Activated CD4-positive, CD25-positive, alpha-beta regulatory T cell treated with anti-CD3 and anti-CD28 coated beads, Interleukin-2, amount 50 U/mL, for 72 hours (primary cell): ENCODE measurements around the gene CFAP57.
"Not testable (repeated sequence)": the region's sequence is repeated elsewhere in the genome, so short reads cannot be mapped to it uniquely, and the experiment has no call there.

Experiments
- DNase-seq: peaks from one replicate; pipeline ENCODE4 v3.0.0; 2021

The CFAP57 gene

GRCh38 chr1:43174873-43175272 is 2.7 kb downstream of the CFAP57 start:
- no peak for DNase-seq

GRCh38 chr1:43177691-43178090 is 5.6 kb downstream of the CFAP57 start:
- no peak for DNase-seq

GRCh38 chr1:43184388-43184787 is 12.3 kb downstream of the CFAP57 start:
- DNase-seq = no peak

- DNase-seq = no peak
Measured at GRCh38 chr1:43184995-43185394, 12.9 kb downstream of the CFAP57 start.

GRCh38 chr1:43188106-43188505 is 16.0 kb downstream of the CFAP57 start:
- DNase-seq = no peak

- DNase-seq = no peak
Measured at GRCh38 chr1:43194509-43194908, 22.4 kb downstream of the CFAP57 start.

- no peak for DNase-seq
Measured at GRCh38 chr1:43197343-43198127, 25.4 kb downstream of the CFAP57 start.

GRCh38 chr1:43199093-43199726 is 27.1 kb downstream of the CFAP57 start:
- no peak for DNase-seq

- DNase-seq = no peak
Measured at GRCh38 chr1:43203859-43204258, 31.7 kb downstream of the CFAP57 start.

GRCh38 chr1:43204394-43204793 is 32.3 kb downstream of the CFAP57 start:
- no peak for DNase-seq

- DNase-seq = no peak
Measured at GRCh38 chr1:43205671-43206070, 33.5 kb downstream of the CFAP57 start.

- no peak for DNase-seq
Measured at GRCh38 chr1:43206600-43207228, 34.6 kb downstream of the CFAP57 start.

GRCh38 chr1:43207229-43207853 is 35.2 kb downstream of the CFAP57 start:
- no peak for DNase-seq

GRCh38 chr1:43208277-43208676 is 36.1 kb downstream of the CFAP57 start:
- not testable (repeated sequence) for DNase-seq

GRCh38 chr1:43214501-43215444 is 42.6 kb downstream of the CFAP57 start:
- no peak for DNase-seq

GRCh38 chr1:43217747-43218146 is 45.6 kb downstream of the CFAP57 start:
- DNase-seq = no peak

- DNase-seq = no peak
Measured at GRCh38 chr1:43220905-43221778, 49.0 kb downstream of the CFAP57 start.

GRCh38 chr1:43221797-43222196 is 49.7 kb downstream of the CFAP57 start:
- no peak for DNase-seq

GRCh38 chr1:43222879-43223278 is 50.7 kb downstream of the CFAP57 start:
- no peak for DNase-seq

- DNase-seq = no peak
Measured at GRCh38 chr1:43225168-43225567, 53.0 kb downstream of the CFAP57 start.

GRCh38 chr1:43227143-43227764 is 55.1 kb downstream of the CFAP57 start:
- peak; percentile 89 for DNase-seq
